HL-60 (cell line): Measurements from ENCODE around the gene MSH3.

Source experiments
- DNase-seq, 2 experiments: peaks; one replicate each; pipeline ENCODE4 v3.0.0-alpha.2; 2010 to 2020; ENCODE audit warnings: low read depth in 1 of 2, low spot score in 1 of 2
- H3K27ac ChIP-seq: fragments of 250-450 bp; sonication (Bioruptor Pico); replicated peaks from 2 replicates; pipeline ENCODE4 v1.5.1; 2020; ENCODE audit warnings: mild to moderate bottlenecking, moderate library complexity
- H3K27me3 ChIP-seq: fragments of 250-450 bp; sonication (Bioruptor Pico); 2 replicates; pipeline ENCODE4 v1.5.1; 2021; ENCODE audit warnings: mild to moderate bottlenecking, moderate library complexity; ENCODE audit not compliant: insufficient read depth, poor library complexity, severe bottlenecking
- H3K4me3 ChIP-seq: replicated peaks from 2 replicates; pipeline ENCODE4 v1.5.1; 2011; ENCODE audit warnings: mild to moderate bottlenecking, control low read depth, low read length; ENCODE audit not compliant: insufficient read depth
- CTCF ChIP-seq: IDR thresholded peaks from one replicate; pipeline ENCODE4 v1.5.1; 2011; ENCODE audit warnings: low read length, control low read depth, inconsistent platforms; ENCODE audit not compliant: insufficient read depth
- GABPA ChIP-seq: IDR thresholded peaks from 2 replicates; pipeline ENCODE4 v1.6.1; 2012; ENCODE audit warnings: low read depth
- POLR2AphosphoS5 ChIP-seq: IDR thresholded peaks from 2 replicates; pipeline ENCODE4 v1.6.1; 2012; ENCODE audit warnings: low read depth
- REST ChIP-seq: IDR thresholded peaks from 2 replicates; pipeline ENCODE4 v1.6.1; 2012; ENCODE audit warnings: low read depth; ENCODE audit not compliant: insufficient replicate concordance
- SPI1 ChIP-seq: IDR thresholded peaks from 2 replicates; pipeline ENCODE4 v1.6.1; 2012; ENCODE audit warnings: low read depth, mild to moderate bottlenecking, borderline replicate concordance

The MSH3 gene

GRCh38 chr5:80711938-80712337, 57.5 kb downstream of the MSH3 start:
- no peak overlapping the region for H3K27ac ChIP-seq
- DNase-seq, result no peak
- no peaks in the 10 kb centered on the region for H3K27me3 ChIP-seq
- no peak overlapping the region for H3K4me3 ChIP-seq
- TF ChIP-seq SPI1 (no peak), POLR2AphosphoS5 (no peak), CTCF (no peak), REST (no peak), GABPA (no peak)

- H3K27me3 ChIP-seq, result no peaks in the 10 kb centered on the region
- no peak overlapping the region for H3K4me3 ChIP-seq
- TF ChIP-seq SPI1, result no peak
- no peak for TF ChIP-seq POLR2AphosphoS5
- TF ChIP-seq CTCF, result no peak
- TF ChIP-seq GABPA, result no peak
- TF ChIP-seq REST, result no peak
- H3K27ac ChIP-seq, result no peak overlapping the region
- no peak for DNase-seq
These were observed 58.5 kb downstream of the MSH3 start for GRCh38 chr5:80712919-80713318.

GRCh38 chr5:80713631-80714030, 59.2 kb downstream of the MSH3 start:
- Histone ChIP-seq H3K27ac (no peak overlapping the region), H3K27me3 (no peaks in the 10 kb centered on the region), H3K4me3 (no peak overlapping the region)
- DNase-seq, result no peak
- TF ChIP-seq CTCF, result no peak
- no peak for TF ChIP-seq REST
- TF ChIP-seq GABPA, result no peak
- no peak for TF ChIP-seq POLR2AphosphoS5
